GM18867 (cell line): Measurements from ENCODE around the gene SLC11A2.
"Not testable (repeated sequence)": the region's sequence is repeated elsewhere in the genome, so short reads cannot be mapped to it uniquely, and the experiment has no call there.

Experiments
- ATAC-seq: cut with Tn5 transposase; IDR thresholded peaks from one replicate; pipeline ENCODE4 v1.9.1; 2021; ENCODE audit warnings: mild to moderate bottlenecking, moderate library complexity; ENCODE audit not compliant: unreplicated experiment

SLC11A2 gene

DNA sequence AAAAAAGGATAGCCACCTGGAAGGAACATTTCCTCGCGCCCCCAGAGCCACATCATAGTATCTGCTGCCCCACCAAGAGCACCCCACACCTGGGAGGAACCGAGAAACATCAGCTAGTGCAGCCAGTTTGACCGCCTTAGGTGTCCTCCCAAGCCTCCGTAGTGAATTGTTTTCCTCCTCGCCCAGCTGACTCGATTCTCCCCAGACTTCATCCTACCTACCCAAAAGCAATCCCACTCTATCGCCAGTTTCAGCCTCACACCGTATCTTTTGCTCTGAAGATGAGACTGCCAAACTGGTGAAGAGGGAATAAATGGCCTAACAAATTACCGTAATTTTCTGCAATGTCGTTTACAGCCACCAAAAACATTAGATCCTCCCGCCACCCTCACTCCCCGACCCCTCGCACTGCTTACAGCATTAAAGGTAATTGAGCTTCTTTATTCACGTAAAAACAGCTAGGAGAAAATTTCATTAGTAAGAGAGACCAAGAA lies 1.2 kb upstream of the SLC11A2 start:
- ATAC-seq: no peak

DNA sequence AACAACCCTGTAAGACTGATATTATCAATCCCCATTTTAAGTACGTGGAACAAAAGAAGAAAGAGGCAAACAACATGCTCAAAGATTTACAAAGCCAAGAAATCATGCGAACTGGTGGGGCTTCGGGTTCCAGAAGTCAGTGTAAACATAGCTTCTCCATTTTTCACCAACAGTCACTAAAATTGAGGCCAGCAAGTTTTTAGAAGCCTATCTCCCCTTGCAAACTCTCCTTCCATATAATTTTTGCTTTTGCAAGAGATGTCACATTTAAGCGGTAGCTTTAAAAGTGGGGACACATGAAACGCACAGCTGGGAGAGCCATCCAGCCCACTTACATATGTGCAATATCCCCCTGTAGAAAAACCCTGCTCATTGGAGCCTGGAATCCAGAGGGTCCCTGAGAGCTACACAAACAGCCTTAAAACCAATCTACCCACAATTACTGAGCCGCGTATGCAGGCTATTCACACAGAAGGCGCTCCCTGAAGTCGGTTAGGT lies 797 bp downstream of the SLC11A2 start:
- no peak for ATAC-seq

DNA sequence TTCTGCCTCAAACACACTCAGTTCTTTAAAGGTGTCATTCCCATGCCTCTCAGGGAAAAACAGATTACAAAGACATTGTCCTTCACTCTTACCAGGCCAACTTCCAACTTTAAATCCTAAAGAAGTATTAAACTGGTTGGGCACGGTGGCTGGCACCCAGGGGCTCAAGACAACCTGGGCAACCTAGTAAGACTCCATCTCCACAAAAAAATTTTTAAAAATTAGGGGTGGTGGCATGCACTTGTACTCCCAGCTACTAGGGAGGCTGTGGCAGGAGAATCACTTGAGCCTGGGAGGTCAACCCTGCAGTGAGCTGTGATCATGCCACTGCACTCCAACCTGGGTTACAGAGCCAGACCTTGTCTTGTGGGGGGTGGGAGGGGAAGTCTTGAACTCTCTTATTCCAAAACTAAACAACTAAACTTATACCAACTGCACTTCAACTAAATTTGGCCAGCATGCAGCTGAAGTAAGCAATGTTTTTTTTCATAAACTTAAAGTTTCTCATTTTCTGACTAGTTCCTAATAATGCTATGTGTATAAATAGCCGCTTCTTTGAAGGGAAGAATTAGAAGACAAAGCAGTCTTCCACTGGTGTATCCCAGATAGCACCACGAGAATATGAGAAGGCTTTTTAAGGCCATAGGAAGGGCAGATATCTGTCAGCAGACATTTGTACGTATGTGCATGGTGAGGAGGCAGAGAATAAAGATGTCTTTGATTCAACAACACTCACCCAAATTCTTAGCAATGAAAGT lies 2.4 kb downstream of the SLC11A2 start:
- ATAC-seq: no peak

DNA sequence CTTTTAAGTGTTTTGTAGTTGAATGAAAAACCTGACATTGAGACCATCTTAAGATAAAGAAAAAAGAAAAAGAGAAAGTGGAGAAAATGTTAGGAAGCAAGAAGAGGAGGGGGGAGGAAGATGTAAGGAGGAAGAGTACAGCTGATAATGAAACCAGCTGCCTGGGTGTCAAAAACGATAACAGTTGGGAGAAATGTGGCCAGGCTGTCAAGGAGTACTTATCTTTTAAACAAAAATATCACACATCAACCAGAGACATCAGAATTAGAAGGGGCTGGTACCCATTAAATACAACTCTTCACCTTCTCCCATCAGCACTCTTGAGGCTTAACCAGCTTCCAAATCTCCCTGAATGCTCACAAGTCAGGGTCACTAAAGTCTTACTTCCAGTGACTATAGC lies 4.5 kb downstream of the SLC11A2 start:
- no peak for ATAC-seq

DNA sequence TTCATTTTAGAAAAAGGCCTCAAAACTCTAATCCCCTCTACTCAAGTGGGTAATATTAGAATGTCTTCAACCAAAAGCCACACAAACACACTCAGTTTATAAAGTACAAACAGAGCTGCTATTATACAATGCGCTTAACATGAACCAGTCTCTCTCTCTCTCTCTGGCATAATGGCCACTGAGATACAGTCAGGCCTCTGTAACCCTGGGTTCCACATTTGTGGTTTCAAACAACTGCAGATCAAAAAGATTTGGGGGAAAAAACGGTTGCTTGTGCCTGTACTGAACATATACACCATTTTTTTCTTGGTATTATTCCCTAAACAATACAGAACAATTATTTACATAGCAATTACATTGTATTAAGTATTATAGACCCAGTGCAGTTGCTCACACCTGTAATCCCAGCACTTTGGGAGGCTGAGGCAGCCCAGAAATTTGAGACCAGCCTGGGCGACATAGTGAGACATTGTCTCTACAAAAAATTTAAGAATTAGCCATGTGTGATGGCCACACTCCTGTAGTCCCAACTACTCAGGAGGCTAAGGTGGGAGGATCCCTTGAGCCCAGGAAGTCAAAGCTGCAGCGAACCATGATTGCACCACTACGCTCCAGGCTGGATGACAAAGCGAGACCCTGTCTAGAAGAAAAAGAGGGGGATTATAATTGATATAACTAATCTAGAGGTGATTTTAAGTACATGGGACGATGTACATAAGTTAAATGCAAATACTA lies 5.6 kb downstream of the SLC11A2 start:
- ATAC-seq: no peak

DNA sequence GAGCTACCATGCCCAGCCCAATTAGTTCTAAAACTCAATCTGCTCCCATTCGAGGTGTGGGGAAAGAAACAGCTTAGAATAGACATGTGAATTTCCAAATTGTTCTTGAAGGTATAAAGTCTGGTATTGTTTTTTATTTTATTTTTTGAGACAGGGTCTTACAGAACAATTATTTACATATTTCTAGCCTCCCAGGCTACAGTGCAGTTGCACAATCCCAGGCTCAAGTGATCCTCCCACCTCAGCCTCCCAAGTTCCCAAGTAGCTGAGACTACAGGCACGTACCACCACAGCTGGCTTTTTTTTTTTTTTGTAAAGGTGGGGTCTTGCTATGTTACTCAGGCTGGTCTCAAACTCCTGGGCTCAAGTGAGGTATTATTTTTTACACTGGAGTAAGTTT lies 6.3 kb downstream of the SLC11A2 start:
- ATAC-seq: no peak

DNA sequence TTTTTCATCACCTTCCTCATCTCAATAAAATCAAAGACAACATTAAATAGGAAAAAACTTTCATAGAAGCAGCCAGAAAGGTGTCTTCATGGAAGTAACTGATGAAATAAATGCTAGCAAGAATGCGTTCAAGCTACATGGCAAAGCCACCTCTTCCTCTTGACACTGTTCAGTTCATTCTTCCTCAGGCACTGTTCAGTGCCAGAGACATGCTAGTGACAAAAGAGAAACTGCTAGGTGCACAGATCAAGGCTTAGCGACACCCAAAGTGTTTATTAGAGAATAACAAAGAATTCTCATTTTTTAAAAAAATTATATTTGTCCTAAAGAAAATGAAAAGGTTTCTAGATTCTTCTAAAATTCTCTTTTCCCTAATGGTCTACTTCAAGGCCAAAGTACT lies 7.2 kb downstream of the SLC11A2 start:
- no peak for ATAC-seq

DNA sequence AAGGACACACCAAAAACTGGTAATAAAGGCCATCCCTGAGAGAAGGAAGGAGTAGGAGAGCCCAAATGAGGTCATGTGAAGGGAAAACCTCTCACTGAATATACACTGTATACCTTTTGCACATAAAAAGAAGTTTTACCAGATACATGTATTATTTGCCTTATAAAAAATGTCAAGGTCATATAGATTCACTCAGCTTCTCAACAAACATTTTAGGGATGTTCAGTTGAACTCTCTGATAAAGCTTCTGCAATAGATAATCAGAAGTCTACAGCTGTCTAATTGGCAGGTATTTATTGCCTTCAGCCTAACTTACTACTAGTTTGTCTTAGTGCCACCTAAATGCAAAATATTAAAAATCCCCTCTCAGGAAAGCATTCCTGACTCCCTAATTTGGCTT lies 8.7 kb downstream of the SLC11A2 start:
- ATAC-seq: no peak

DNA sequence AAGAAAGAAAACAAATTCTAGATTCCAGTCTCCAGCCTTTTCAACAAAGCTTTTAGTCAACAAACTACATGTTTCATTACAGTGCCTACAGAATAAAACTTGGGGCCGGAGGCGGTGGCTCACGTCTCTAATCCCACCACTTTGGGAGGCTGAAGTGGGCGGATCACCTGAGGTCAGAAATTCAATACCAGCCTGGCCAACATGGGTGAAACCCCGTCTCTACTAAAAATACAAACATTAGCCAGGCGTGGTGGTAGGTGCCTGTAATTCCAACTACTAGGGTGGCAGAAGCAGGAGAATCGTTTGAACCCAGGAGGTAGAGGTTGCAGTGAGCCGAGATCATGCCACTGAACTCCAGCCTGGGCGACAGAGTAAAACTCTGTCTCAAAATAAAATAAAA lies 11.7 kb downstream of the SLC11A2 start:
- not testable (repeated sequence) for ATAC-seq

DNA sequence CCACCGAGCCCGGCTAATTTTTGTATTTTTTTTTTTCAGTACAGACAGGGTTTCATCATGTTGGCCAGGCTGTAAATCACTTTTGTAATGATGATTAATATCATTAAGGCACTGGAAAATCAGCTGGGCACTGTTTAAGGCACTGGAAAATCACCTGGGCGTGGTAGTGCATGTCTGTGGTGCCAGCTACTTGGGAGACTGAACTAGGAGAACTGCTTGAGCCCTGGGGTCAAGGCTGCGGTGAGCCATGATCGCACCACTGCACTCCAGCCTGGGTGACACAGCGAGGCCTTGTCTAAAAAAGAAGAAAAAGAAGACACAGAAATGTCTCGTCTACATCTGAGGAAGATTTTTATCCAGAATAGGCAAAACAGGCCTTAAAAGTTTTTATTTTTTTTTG lies 12.7 kb downstream of the SLC11A2 start:
- no peak for ATAC-seq

DNA sequence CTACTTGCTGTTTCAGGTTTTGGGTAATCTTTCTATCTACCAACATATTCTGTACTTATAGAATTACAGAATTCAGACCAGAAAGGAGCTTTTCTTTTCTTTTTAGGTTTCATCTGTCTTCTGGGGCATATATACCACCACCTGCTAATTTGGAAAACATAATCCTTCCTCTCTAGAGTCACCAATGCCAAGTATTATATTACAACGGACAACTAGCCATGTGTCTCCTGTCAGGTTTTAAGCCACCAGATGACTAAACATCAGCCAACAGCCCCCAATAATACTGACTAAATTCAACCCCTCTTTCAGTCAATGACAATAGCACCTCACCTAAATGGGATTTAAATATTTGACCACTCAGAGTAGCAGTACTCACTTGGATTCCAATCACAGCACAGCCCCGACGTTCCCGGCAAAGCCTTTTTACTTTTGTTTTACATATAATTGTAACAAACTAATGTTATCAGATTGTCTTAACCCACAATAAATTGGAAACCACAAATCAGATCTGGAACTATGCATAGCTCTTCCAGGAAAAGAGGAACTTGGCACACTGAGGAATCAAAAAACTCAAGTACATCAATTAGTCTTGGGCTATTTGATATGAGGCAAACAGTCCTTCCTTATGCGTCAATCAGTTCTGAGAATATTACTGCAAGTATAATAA lies 13.5 kb downstream of the SLC11A2 start:
- ATAC-seq: no peak

DNA sequence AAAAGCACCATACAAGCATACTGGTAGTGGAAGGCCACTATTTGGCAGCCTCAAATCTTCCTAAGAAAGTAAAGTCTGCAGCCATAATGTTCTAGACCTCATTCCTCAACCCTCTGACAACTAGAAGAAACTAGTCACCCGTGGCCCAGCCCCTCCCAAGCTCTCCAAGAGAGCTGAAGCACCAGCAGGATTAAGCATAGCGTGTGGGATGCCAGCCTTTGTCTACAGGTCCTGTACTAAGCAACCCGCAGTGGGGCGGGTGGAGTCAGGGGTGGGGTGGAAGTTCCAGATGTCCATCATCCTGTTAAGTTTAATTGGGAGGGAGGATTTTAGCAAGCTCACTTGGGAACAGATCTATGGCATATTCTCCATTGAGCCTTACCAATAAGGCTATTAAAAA lies 14.2 kb downstream of the SLC11A2 start:
- ATAC-seq: no peak

DNA sequence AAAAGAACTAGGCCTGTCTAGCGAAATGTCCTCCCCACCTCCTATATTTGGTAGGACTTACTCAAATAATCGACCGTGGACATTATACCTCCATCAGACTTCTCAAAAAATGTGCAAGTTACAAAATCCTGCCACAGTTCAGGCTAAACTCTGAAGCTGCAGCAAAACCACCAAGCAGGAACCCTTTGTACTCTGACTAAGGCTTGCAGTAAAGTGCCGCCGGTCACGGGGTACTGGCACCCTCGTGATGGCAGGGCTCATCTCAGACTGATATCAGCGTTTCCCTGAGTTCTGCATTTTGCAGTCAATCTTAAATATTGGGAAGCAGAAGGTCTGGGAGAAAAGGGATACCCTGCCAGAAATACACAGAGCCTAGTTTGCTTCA lies 17.1 kb downstream of the SLC11A2 start:
- ATAC-seq: no peak

DNA sequence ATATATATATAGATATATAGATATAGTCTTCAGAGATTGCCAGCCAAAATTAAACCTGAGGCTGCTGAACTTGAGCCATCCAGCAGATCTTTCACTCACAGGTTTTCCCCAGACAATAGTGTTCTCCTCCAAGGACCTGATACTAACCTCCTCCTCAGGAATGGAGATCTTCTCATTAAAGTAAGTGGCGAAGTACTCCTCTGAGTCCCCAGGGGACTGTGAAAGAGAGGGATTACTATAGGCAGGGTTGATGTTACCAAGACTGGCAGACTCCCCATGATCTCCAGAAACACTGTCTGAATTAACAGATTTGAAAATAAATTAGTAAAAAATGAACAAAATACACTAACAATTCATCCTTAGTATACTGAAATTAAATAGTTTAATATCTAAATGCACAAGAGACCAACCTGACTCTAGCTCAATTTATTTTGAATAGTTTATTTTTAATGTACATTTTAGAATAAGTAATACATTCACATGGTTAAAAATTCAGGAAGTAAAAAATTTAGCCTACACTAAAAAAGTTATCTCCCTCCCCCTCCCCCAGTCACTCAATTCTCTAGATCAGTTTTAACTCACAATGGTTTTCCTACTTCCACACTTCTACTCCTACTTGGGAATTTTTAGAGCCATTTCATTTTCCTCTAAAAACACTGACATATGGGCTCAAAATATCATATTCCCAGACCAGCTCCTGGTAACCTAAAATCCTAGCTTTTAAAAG lies 17.7 kb downstream of the SLC11A2 start:
- no peak for ATAC-seq

DNA sequence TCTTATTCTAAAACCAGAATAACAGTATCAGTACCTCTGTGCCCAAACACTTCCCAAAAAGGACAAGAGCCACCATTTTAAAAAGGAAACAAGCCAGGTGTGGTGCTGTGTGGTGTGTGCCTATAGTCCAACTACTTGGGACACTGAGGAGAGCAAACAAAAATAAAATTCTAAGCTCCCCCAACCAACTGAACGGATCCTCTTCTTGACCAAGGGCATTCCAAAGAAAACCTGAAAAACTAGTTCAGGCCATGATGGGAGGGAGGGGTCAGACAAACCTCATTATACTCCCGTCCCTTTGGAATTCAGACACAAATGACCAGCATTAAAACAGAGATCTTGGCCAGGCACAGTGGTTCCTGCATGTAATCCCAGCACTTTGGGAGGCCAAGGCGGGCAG lies 20.5 kb downstream of the SLC11A2 start:
- no peak for ATAC-seq

DNA sequence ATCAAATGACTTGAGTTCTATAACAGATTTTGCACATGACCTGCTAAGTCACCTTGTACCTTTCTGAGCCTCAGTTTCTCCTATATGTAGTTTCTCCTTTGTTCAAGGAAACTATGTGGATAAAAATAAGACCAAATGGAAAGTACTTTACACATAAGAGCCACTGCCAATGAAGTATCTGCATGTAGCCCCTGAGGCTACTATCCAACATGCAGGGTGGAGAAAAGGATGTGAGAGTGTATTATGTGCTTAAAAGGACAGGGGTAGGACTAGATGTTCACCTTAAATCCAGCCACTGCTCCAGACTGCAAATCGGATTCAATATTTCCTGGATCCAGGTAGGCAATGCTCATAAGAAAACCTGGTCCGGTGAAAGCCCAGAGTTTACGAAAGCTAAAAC lies 21.2 kb downstream of the SLC11A2 start:
- no peak for ATAC-seq

DNA sequence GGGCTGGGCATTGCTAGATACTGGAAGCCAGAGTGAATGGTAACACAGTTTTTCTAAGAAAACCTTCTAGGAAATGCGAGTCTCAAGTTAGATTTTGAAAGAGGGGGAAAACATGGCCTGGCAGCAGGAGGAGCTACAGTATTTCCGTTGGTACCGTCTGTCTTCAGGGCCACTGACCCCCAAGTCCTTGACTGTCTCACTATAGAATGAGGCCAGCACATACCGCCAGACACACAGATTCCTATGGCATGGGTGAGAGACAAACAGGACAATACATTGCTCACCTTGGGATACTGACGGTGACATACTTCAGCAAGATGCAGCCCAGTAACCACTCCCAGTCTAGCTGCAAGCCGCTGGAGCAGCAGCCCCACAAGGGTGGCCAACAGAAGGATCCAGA lies 21.7 kb downstream of the SLC11A2 start:
- no peak for ATAC-seq

DNA sequence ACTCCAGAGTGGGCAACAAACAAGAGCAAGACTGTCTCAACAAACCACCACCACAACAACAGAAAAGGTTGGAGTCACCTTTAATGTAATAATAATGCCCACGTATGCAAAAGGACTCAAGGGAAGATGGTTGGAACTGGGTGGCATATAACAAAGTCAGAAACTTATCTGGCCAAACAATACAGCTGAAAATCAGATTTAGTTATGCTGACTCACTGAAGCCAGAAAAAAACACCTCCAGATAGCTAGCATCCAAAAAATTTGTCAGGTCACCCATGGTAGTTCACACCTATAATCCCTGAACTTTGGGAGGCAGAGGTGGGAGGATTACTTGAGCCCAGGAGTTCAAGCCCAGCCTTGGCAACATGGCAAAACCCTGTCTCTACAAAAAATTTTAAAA lies 24.4 kb downstream of the SLC11A2 start:
- no peak for ATAC-seq

DNA sequence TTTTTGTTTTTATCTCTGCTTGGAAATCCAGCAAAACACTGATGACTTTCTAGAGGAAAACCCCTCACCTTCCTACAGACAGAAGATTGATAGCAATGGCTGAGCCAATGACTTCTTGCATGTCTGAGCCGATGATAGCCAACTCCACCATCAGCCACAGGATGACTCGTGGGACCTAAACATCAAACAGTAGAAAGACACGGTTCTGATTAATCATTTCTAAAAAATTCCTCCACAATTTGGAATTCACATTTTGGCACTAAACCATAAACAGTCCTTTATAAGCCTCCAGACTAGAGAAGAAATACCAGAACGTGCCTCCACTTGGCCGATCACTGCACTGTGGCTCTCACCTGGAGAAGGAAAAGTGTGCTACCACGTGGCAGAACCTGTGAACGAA lies 25.9 kb downstream of the SLC11A2 start:
- no peak for ATAC-seq

DNA sequence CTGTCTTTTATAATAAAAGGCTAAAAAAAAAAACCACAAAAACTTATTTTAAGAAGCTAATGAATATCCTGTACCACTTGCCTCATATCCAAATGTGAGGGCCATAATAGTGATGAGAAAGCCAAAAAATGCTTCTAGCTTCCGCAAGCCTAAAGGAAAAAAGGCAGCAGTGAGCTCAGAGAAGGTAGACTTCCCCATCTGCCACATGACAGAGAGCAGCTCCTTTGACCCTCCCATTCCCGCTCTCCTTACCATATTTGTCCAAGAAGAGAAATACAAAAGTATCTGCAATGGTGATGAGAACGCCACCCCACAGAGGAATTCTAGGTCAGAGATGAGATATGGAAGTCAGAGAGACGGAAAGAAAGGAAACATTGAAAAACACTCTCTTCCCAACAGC lies 27.1 kb downstream of the SLC11A2 start:
- ATAC-seq: no peak

DNA sequence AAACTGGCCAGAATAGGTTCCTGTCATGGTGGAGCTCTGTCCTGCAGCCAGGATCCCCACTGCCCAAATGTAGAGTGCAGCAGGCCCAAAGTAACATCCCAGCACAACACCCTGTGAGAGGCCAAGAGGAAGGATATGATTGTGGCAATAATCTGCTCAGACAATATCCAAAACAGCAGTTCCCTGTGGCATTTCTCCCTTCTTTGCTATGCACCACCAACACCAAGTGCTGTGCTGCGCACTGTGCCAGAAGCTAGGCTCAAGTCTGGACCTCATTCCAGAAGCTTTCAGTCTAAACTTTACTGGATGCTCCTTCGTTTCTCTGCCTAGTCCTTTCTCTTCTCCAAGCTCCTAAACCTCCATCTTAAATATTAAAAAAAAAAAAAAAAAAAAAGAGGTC lies 33.4 kb downstream of the SLC11A2 start:
- ATAC-seq: no peak
